T-helper 1 cell (primary cell): Measurements from ENCODE around the gene IL21R.

Source experiments
- DNase-seq, 5 donors: peaks; one replicate each; pipeline ENCODE4 v3.0.0-alpha.2; 2012 to 2020

The IL21R gene

DNA sequence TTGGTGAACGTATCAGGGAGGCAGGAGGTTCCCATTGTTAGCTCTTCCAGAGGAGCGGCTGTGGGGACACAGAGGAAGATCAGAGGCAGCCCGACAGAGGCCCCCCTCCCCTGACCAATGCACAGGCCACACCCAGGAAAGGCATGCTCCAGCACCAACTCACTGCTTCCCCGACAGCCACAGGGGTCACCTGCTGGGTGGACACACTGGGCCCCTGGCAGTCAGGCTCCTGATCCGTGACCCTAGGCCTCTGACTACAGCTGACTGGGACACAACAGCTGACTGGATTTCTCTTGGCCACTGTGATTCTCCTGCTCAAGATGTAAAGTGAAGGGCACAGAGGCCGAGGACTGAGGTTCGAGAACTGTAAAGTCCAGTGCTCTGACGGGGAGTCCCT, 63.5 kb downstream of the IL21R start:
- no peak for DNase-seq

DNA sequence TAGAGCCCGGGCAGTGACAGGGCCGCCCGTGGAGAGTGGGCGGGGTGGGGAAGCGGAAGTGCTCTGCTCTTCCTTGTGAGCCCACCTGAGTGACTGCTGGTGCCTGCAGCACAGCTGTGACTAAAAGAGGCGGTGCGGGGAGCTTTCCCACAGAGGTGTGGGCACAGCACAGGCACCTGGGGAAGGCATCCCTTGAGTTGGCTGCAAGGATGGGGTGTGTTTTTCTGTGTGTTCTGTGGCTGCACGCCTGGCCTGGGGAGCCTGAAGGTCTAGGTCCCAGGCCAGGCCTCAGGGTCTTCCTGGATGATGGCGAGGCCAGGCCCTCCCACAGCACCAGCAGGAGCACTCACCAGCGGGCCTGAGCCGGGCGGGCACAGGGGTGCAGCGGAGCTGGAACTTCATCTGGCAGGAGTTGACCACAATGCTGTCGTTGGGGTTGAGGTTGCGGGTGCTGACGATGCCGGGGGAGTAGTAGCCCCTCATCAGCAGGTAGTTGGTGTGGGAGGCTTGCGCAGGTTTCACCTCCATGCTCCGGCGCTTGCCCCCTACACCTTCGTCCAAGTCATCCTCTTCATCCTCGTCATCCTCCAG, 67.1 kb downstream of the IL21R start:
- no peak for DNase-seq

DNA sequence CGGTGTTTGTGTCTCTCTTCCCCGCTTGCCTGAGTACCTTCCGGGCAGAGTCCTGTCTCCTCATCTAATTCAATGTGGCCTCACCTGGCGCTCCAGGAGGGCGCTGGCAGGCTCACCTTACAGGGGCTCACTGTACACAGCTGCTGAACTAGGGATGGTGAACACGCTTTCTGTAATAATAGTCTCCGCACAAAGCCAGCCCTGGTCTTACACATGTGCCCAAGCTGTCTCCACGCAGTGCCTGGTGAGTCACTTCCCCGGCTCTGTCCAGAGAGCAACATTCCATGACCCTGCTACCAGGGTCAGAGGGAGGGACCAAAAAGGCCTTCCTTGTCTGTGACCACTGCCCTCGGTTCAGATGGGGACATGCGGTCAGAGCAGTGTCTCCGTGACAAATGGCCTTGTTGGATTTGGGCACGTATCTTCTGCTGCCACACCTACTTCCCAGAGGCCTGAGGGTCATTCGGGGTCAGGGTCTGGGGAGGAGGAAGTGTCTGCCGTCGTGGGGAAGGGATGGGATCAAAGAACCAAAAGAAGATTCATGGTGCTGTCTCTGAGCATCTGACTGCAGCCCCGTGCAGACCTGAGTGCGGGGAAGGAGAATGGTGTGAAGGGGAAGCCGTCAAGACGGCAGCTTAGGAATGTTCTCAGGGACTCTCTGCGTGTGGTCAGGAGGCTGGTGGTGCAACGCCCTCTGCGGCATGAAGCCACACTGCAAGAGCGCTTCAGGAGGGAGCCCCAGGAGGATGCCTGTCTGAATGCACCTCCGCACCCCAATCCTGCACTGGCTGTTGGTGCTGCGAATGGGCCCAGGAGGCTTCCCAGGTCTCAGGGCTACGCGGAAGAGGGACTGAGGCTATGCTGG, 68.8 kb downstream of the IL21R start:
- DNase-seq = no peak

DNA sequence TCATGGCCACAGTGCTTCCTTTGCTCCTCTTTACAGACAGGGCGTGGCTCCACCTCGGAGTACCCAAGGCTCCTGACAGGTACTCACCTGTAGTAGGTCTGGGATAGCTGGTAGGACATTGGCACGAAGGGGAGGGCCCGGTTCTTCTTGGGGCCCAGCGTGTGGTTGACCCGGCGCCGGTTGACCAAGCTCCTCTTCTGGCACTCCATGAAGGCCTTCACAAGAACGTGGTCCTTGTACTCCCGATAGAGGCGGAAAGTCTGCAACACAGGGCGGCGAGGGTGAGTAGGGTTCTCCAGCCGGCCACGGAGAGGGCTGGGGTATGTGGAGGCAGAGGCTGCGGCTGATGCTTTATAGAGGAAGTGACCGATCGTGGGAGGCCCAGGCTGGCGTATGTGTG, 69.7 kb downstream of the IL21R start:
- DNase-seq = no peak

DNA sequence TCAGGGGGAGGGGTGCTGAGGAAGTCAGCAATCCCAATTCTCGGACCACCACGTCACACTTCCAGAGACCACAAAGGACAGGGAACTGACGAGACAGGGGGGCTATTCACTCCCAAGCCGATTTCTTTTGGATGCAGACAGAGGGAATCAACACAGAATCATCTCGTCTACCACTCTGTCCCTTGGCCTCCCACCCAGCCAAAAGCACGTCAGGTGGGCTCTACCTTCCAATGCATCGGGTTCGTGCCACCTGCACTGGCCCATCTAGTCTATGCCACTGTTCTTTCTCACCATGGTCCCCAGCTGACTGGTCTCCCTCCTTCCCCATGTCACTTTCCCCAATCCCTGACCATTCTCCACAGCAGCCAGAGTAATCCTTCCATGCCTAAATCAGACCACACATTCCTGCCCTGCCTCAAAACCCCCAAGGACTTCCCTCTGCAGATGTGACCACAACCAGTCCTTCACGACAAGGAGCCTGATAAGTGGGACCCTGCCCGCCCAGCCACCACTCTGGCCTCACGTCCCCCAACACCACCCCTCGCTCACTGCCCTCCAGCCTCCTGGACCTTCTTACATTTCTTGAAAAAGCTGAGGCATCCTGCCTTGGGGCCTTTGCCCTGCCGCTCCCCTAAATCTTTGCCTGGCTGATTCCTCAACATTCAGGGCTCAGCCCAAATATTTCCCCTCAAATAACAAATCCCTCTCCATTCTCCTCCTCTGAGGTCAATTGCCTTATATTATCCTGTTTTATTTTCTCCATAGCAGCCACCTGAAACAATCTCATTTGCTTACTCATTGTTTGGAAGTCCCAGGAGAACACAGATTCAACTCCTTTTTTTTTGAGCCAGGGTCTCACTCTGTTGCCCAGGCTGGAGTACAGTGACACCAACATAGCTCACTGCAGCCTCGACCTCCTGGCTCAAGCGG, 70.4 kb downstream of the IL21R start:
- no peak for DNase-seq

DNA sequence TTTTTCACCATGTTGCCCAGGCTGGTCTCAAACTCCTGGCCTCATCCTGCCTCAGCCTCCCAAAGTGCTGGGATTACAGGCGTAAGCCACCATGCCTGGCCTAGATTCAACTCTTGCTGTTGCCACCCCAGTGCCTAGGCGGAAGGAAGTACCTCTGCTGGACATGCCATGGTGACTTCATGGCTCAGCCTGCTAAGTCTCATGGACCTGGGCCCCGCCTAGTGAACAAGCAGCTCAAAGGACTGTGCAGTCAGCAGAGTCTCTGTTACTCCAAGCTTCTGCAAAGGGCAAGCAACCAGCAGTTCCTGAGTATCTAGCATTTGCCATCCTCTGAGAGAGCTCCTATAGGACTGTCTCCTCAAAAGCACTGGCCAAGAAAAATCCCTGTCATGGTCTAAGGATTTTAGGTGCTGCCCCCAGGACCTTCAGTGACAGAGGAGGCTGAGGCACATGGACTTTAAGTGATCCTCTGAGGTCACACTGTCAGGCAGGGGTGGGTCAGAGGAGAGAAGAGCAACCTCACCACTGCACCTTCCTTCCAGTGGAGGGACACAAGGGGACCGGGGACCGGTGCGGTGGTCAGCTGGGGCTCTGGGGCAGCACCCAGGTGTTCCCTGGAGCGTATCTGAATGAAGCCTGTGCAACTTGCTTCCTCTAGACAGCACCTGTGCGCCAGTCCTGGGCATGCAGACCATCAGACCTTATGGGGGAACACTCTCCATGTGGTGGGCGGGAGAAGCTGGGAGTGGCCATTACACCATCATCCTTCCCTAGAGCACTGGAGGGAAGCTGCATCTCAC, 71.3 kb downstream of the IL21R start:
- no peak for DNase-seq

DNA sequence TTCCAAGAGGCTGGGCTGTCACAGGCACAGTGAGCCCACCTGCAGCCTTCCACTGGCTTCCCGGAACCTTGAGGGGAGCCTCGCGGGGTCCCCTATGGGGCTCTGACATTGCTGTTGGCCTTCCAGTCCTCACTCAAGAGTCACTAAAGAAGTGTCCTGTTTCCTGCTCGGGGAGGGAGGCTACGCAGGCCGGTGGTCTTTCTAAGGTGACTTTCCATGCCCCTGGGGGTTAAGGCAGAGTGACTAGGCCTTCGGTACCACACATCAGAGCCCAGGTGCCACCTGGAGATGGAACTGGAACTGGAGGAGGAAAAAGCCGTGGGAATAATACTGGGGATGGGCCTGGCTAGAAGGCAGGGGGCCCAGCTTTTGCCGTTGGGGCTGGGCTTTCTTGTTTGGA, 72.1 kb downstream of the IL21R start:
- DNase-seq = no peak

DNA sequence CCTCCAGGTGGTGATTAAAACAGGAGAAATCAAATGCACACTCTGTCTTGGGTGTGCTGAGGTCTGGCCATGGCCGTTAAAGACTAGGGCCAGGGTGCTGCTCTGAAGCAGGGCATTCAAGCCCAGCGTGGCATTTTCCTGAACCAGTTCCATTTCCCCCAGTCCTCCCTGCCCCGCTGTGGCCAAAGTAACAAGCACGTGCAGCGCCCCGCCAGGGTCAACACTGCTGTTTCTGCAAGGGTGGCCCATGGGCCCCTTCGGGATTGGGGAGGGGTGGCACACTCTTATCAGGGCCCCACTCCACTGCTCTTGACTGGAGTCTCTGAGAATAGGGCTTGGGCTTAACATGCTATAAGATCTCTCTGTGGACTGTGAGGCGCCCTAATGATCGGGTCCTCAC, 72.9 kb downstream of the IL21R start:
- no peak for DNase-seq

DNA sequence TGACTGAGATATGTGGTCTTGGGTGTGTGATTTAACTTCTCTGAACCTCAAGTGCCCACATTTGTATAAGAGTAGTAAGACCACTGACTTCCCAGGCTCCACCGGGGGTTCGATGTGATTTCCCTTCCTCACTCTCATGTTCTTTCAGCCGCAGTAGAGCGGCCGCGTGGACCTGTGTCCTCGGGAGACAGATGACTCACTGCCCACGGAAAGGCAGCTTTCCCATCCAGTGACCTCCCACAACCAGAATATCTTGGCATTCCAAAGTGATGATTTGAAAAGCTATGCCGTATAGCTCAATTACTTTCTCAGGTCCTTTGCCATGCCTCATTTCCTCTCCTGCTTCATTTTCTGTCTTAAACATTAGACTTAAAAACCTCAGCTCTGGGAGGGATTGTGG, 73.6 kb downstream of the IL21R start:
- no peak for DNase-seq

DNA sequence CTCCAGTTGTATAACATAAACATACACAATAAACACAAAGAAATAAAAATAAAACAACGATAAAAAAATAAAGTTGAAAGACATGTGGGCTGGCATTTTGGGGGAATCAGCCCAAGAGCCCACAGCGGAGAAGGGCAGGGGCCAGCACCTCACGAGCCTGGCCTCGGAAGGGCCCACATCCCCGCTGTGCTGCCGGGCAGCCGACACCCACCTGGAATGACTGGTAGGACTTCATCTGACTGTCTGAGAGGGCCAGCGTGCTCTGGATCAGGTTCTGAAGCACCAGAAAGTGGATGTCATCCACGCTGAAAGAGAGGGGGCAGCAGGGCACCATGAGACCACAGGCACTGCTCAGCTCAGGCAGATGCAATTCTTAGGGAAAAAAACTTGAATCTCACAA, 74.3 kb downstream of the IL21R start:
- no peak for DNase-seq

DNA sequence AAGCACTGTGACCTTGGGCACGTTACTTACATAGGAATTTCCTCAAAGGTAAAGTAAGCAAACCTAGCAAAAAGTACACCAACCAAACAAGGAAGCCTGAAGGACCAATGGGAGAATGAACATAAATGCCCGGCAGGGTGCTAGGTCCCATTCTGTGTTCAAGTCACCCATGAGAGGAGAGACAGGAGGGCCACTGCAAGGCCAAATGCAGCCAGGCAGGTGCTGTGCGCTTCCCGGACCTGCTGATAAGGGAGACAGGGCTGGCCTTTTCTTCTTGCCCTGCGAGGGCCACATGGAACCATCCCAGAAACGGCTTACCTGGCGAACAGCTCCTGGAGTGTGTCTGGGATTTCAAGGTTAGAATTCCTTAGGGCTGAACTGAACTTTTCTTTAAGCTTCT, 78.8 kb downstream of the IL21R start:
- DNase-seq = no peak

DNA sequence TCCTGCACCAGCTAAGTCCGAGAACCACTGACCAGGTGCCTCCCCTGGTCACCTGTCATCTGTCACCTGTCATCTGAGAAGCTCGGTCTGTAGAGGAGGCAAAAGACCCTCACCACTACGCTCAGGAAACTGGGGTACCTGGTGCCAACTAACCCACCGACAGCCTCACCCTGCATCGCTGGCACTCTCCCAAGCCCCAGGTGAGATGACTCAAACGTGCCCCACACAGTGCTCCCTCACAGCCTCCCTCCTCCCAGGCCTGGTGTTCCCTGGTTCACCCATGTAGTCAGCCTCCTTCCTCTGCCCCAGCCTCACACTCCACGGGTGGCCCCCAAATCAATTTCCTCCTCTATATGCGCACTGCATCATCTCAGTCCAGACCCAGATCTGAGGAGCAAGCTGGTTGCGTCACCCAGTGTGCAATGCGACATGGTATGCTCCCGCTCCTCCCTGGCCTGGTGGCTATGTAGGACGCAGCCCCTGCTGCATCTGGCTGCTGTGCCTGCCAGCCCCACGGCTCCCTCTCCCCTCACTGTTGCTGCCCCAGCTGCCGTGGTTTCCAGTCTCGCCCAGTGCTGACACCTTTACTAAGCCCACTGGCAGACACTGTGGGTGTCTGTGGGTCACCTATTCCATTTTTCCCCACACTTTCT, 79.4 kb downstream of the IL21R start:
- no peak for DNase-seq

DNA sequence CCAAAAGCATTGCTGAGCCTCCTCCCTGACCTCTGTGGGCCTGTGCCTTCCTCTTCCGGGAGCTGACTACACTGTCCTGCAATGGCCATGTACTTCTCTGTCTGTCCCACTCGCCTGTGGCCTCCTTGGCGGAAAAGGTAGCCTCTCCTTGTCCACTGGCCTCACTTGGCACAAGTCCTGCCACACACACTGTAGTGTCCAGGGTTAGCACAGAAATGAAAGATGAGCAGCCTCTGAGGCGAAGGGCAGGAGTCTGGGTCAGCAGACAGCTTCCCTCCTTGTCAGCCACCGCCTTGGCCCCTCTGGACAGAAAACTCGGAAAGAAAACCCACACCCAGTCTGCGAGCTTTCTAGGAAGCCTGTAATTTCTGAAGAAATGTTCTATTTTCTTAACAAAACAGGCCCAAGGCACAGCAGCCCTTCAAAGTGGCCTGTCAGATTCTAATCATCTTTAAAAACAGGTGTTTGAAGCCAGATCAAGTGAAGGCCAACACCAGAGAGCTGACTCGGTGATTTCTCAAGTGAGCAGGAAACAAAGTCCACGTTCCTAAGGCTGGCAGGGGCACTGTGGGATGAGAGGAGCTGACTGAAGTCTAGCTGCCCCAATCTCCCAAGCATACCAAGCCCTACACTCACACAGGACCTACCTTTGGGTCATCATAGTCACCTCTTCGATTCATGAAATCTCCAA, 80.6 kb downstream of the IL21R start:
- no peak for DNase-seq

DNA sequence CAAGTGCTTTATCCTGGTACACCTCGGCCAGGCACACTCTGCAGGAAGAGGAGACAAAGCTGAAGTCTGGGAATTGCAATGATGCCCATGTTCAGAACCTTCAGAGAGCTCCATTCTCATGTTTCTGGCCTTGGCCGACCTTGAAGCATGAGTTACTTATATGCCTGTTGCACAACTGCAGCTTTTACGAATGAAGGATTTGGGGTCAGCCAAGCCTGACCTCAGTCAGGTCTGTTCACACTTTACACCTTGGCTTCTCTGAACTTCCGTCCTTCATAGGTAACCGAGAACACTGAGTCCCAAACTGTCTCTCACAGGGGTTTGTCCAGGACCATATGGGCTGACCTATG, 81.1 kb downstream of the IL21R start:
- DNase-seq = no peak

DNA sequence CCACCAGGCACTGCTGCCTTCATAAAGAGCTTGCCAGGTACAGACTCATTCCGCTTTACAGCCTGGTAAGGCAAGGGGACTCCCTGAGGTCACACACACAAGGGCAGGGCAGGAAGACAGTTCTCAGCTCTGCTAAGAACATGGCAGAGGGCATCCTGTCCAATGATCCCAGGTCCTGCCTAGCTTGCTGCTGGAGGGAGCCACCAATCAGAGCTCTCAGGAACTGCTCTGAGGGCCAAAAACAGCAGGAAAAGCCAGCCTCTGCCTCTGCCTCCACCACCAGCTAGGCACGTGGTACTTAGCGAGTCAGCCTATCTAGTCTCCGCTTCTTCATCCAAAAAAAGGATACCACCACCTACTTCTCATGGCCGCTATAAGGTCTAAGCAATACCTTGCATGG, 81.7 kb downstream of the IL21R start:
- DNase-seq = no peak

DNA sequence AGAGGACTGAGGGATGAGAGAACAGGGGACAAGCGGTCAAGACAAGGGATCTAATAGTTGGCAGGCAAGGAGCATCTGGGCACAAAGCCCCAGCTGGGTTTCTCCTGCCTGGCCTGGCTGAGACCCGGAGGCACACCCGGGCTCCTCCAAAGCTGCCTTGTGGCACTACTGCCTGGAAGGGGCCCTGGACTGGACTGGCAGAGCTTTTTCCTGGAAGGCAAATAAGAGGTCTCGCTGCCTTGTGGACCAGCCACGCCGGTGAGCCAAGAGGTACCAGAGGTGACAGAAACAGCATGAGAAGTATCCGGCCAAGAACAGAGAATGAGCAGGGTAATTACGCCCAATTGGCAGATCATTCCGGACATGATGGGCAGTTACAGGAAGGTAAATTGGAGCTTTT, 83.2 kb downstream of the IL21R start:
- DNase-seq = no peak

DNA sequence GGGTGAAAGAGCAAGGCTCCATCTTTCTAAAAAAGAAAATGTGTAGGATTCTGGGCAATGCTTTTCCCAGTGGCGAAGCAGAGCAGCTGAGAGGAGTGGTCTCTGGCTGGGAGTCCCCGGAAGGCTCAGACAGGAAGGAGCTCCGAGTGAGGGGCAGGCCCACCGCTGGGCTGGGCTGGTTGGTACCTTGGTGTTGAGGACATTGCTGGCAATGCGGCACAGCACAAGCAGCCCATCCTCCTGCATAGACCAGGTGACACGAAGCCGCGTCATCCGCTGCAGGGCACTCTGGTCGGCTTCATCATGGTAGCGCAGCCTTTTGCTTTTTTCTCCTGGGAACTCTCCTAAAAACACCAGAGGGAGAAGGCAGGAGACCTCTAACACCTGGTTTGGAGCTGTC, 83.8 kb downstream of the IL21R start:
- DNase-seq = no peak

DNA sequence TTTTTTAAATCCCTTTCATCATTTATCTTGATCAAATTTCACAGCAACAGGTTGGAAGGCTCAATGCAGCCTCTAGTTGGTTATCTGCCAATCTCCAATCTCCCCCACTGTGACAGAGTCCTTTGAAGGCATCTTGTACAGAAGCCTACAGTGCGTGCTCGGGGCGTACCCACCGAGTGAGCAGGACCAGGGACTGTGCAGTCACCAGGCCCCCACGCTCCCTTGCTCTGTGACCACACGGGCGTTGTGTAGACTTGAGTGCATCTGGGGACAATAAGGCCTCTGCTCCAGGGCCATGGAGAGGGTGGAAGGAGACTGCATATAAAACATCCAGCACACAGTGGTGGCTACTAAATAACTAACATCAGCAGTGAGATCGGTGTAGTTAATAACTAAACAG, 84.4 kb downstream of the IL21R start:
- no peak for DNase-seq

DNA sequence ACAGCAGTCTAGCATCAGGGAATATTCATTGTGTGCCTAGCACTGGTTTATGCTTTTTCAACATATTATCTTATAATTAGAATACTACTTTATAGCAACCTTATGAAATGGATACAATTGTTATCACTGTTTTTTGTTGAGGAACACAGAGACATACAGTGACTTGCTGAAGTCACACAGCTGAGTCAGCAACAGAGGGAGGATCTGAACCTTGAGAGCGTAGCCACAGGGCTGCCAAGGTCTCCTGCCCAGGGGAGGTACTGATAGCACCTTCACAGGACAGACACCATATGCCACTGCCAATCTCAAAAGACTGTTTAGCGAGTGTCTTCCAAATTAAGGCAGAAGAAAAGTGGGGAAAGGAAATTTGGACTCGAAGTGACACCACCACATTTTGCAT, 84.8 kb downstream of the IL21R start:
- DNase-seq = no peak

DNA sequence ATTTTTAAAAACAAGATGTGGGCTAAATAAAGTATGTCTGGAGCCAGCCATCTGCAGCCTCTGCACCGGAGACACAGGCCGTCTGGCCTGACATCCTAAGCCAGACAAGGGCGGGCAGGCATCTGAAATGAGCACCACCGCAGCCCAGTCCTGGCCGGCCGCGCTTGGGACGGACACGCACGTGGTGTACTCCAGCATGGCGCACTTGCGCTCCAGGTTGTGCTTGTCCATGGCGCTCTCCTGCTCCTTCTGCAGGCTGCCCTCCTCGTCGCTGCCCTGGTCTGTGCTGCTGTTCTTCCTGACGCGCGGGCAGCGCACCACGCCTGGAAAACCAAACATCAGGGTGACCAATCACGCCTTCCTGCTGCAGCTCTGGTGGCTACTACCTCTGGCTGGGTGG, 87.4 kb downstream of the IL21R start:
- no peak for DNase-seq

DNA sequence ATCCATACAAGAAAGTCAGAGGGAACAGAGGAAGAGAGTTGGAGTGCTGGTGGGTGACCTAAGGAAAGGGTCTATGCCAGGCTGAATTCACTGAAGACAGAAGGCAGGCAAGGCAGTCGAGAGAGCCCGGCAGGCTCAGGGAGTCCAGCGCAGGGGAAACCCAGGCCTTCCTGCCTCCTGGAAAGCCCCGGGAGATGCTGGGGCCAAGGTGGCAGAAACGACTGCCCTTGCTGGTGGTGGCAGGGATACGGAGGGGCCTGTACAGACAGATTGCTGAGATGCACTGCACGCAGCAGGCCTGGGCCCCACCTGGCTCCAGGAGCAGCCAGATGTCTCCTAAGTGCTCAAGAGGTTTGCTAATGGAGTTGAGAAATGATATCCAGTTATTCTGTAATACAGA, 87.9 kb downstream of the IL21R start:
- no peak for DNase-seq
